GM11168 (cell line): ENCODE results near the gene ZGRF1.
"Not testable (repeated sequence)": the region's sequence is repeated elsewhere in the genome, so short reads cannot be mapped to it uniquely, and the experiment has no call there.

Experiments
- in situ Hi-C: fragments of 300-500 bp; cut with MboI; formaldehyde crosslinking; loops from one replicate; pipeline ENCODE4 v1.12.0; 2022; ENCODE audit warnings: low sequenced_read_pairs; ENCODE audit not compliant: unreplicated experiment

ZGRF1 gene

DNA sequence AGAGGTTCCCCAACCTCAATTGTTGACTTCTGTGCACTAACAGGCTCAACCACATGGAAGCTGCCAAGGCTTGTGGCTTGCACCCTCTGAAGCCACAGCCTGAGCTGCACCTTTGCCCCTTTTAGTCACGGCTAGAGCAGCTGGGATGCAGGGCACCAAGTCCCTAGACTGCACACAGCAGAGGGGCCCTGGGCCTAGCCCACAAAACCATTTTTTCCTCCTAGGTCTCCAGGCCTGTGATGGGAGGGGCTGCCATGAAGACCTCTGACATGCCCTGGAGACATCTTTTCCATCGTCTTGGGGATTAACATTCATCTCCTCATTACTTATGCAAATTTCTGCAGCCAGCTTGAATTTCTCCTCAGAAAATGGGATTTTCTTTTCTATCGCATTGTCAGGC, 145.9 kb downstream of the ZGRF1 start:
- in situ Hi-C loops, result not testable (repeated sequence)
